Panc1 (cell line): ENCODE results near the gene GUCY1A2. TPM values are rescaled to one million over a fixed set of nuclear protein-coding genes. Genes with fewer than 3 reads are reported as not detected.

Source experiments
- ATAC-seq: fragments of 200-7000 bp; cut with Tn5 transposase; 2 replicates; pipeline ENCODE4 v1.9.1; 2020; ENCODE audit warnings: mild to moderate bottlenecking, moderate library complexity
- BruUV-seq: library from RNA; stranded (reverse); fragments of 400-500 nt; replicated peaks from 2 replicates; lab custom pipeline; 2021; lab: Mats Ljungman, UMichigan
- CTCF ChIA-PET: fragments of 300-600 bp; sonication (Branson Sonifier 250); formaldehyde crosslinking; loops from one replicate; lab custom pipeline; 2022; ENCODE audit warnings: antibody characterized with exemption; lab: Charles Lee
- POLR2A ChIA-PET: fragments of 300-600 bp; sonication (Branson Sonifier 250); formaldehyde crosslinking; loops from one replicate; lab custom pipeline; 2022; ENCODE audit warnings: antibody characterized with exemption; lab: Charles Lee
- DNase-seq: peaks from one replicate; pipeline ENCODE4 v3.0.0-alpha.2; 2010; ENCODE audit warnings: low read depth, low spot score
- H3K27ac ChIP-seq: 2 replicates; pipeline ENCODE4 v1.5.1; 2011; ENCODE audit warnings: mild to moderate bottlenecking, low read length, inconsistent platforms
- H3K27me3 ChIP-seq: fragments of 200-500 bp; sonication (Bioruptor generic); 2 replicates; pipeline ENCODE4 v1.6.0; 2014; ENCODE audit warnings: low read length, inconsistent platforms; ENCODE audit not compliant: control insufficient read depth, insufficient read depth
- H3K36me3 ChIP-seq: fragments of 200-500 bp; sonication (Bioruptor generic); 2 replicates; pipeline ENCODE4 v1.5.1; 2014; ENCODE audit warnings: inconsistent platforms, mild to moderate bottlenecking, low read length, moderate library complexity; ENCODE audit not compliant: control insufficient read depth, insufficient read depth
- H3K4me1 ChIP-seq: 2 replicates; pipeline ENCODE4 v1.5.1; 2011; ENCODE audit warnings: inconsistent platforms, mild to moderate bottlenecking, low read length, moderate library complexity; ENCODE audit not compliant: control insufficient read depth, insufficient read depth
- H3K4me3 ChIP-seq, 2 experiments: 2 replicates each; pipeline ENCODE4 v1.5.1; 2011 to 2012; ENCODE audit warnings: low read depth in 2 of 2, low read length in 2 of 2, mild to moderate bottlenecking in 2 of 2, inconsistent platforms in 1 of 2, moderate library complexity in 1 of 2
- H3K9me3 ChIP-seq: fragments of 200-500 bp; sonication (Bioruptor generic); 2 replicates; pipeline ENCODE4 v1.5.1; 2014; ENCODE audit warnings: low read depth, mild to moderate bottlenecking, inconsistent platforms, low read length, moderate library complexity; ENCODE audit not compliant: control insufficient read depth, insufficient read depth
- POLR2AphosphoS5 ChIP-seq: IDR thresholded peaks from 2 replicates; pipeline ENCODE4 v1.6.1; 2012; ENCODE audit warnings: mild to moderate bottlenecking, low read depth, low read length, moderate library complexity
- REST ChIP-seq, 2 experiments: IDR thresholded peaks; 2 replicates each; pipeline ENCODE4 v1.6.1; 2011 to 2012; ENCODE audit warnings: low read depth in 2 of 2, control low read depth in 1 of 2, low read length in 1 of 2, mild to moderate bottlenecking in 1 of 2, moderate library complexity in 1 of 2; ENCODE audit not compliant: insufficient read depth in 1 of 2
- SIN3A ChIP-seq: IDR thresholded peaks from 2 replicates; pipeline ENCODE4 v1.6.1; 2012; ENCODE audit warnings: low read depth, mild to moderate bottlenecking, low read length, moderate library complexity, borderline replicate concordance; ENCODE audit not compliant: insufficient read depth
- TCF7L2 ChIP-seq: IDR thresholded peaks from 2 replicates; pipeline ENCODE4 v1.6.1; 2011; ENCODE audit warnings: mild to moderate bottlenecking, low read depth, low read length, inconsistent platforms
- in situ Hi-C: cut with HindIII; loops from 2 replicates; pipeline ENCODE4 v1.10.0; 2016; ENCODE audit warnings: low sequenced_read_pairs, low pct_unique_long_range_greater_than_20kb
- intact Hi-C: fragments of 100-400 bp; cut with micrococcal nuclease; formaldehyde crosslinking; loops from one replicate; pipeline ENCODE4 v1.10.0; 2022; ENCODE audit not compliant: unreplicated experiment
- total RNA-seq: library from RNA; stranded (reverse); gene quantifications from one replicate; pipeline ENCODE4 v1.2.1, GENCODE V29; 2021; ENCODE audit not compliant: unreplicated experiment
- TF ChIP-seq, protein P1 (sequence below): fragments of 450-650 bp; IDR thresholded peaks from 2 replicates; pipeline ENCODE4 v1.5.1; 2017; ENCODE audit warnings: mild to moderate bottlenecking

Gene GUCY1A2
- total RNA-seq, 1 experiment from 2014 or later: 1.9 TPM

DNA sequence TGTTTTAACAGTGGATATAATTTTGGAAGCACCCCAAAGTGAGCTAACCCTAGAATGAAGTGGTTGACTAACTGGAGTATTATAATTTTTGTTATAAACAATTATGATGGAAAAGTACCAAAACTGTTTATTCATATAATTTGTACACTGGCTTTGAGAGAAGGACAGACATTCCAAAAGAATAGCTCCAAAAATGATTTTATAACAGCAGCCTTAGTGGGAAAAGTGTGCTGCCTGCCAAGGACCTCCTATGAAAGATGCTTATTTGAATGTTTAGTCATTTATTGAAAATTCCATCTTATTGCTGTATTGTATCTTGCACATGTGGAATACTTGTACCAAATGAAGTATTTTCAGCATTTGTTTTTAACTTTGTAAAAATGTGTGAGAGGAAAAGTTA lies 169.8 kb downstream of the GUCY1A2 start:
- no TSS peak for BruUV-seq

DNA sequence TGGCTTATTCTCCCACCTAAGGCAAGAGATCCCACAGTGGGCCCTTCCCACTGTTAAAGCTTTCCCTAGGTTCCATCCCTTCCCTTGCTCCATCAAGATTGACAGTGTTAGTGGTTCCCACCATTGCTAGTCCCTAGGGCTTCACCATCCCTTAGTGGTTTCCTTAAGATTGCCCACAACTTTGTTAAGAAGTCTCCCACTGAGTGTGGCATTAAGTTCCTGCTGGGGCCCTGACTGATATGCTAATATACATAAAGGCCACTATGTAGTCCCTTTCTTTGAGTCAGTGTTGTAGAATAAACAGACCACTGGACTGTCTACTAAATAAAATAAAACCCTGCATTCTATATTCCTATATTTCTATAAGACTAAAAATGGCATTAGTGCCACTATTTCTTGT lies 176.1 kb downstream of the GUCY1A2 start:
- no peak for ATAC-seq
- H3K9me3 ChIP-seq: no peaks in the 10 kb centered on the region
- CTCF ChIA-PET: no interaction called here
- in situ Hi-C loops (no loop called here), intact Hi-C loops (no loop called here)
- TF ChIP-seq TCF7L2 (no peak), REST (IDR thresholded peaks at IDR 0.05; ENCODE audit: insufficient read depth in 1 of 2, low read depth in 2 of 2, low read length in 1 of 2) (no peak), SIN3A (no peak), POLR2AphosphoS5 (no peak)
- TF ChIP-seq, protein P1, sequence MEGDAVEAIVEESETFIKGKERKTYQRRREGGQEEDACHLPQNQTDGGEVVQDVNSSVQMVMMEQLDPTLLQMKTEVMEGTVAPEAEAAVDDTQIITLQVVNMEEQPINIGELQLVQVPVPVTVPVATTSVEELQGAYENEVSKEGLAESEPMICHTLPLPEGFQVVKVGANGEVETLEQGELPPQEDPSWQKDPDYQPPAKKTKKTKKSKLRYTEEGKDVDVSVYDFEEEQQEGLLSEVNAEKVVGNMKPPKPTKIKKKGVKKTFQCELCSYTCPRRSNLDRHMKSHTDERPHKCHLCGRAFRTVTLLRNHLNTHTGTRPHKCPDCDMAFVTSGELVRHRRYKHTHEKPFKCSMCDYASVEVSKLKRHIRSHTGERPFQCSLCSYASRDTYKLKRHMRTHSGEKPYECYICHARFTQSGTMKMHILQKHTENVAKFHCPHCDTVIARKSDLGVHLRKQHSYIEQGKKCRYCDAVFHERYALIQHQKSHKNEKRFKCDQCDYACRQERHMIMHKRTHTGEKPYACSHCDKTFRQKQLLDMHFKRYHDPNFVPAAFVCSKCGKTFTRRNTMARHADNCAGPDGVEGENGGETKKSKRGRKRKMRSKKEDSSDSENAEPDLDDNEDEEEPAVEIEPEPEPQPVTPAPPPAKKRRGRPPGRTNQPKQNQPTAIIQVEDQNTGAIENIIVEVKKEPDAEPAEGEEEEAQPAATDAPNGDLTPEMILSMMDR: no peak
- DNase-seq: no peak
- H3K27ac ChIP-seq: no peak overlapping the region
- POLR2A ChIA-PET: no interaction called here
- no peaks in the 10 kb centered on the region for H3K4me1 ChIP-seq
- H3K36me3 ChIP-seq: no peaks in the 10 kb centered on the region
- H3K27me3 ChIP-seq: no peaks in the 10 kb centered on the region
- no TSS peak for BruUV-seq
- H3K4me3 ChIP-seq: no peak overlapping the region

More for the DNA sequence above, 169.8 kb downstream of the GUCY1A2 start:
- POLR2A ChIA-PET: no interaction called here
- TF ChIP-seq SIN3A (no peak), TCF7L2 (no peak), REST (IDR thresholded peaks at IDR 0.05; ENCODE audit: insufficient read depth in 1 of 2, low read depth in 2 of 2, low read length in 1 of 2) (no peak), POLR2AphosphoS5 (no peak)
- TF ChIP-seq, protein P1: no peak
- intact Hi-C loops (no loop called here), in situ Hi-C loops (no loop called here)
- no peak for ATAC-seq
- Histone ChIP-seq H3K4me1 (no peaks in the 10 kb centered on the region), H3K36me3 (no peaks in the 10 kb centered on the region), H3K27me3 (no peaks in the 10 kb centered on the region), H3K27ac (no peak overlapping the region), H3K9me3 (no peaks in the 10 kb centered on the region), H3K4me3 (no peak overlapping the region)
- no peak for DNase-seq
- CTCF ChIA-PET: no interaction called here
